Measurements from ENCODE around the gene KCNT1.

DNA sequence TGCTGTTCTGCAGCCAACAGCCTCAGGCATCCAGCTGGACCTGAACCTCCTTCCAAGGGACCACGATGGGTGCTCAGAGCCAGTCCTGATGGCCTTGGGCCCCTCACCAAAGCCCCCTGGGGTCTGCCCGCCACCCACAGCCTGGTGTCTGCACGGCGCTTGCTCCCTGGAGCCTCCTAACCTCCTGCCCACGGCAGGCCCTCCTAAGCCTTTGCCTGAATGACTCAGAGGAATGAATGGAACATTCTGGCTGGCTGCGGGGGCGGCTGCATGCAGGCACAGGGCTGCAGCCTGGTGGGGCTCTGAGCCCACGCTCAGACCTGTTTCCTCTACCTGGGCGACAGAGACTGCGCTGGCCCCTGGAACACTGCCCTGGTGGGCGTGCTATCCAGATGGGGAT lies 9.6 kb upstream of the KCNT1 start:
- TF ChIP-seq POLR2A (IDR thresholded peaks at IDR 0.05), result no peak
- TF ChIP-seq, protein P1, sequence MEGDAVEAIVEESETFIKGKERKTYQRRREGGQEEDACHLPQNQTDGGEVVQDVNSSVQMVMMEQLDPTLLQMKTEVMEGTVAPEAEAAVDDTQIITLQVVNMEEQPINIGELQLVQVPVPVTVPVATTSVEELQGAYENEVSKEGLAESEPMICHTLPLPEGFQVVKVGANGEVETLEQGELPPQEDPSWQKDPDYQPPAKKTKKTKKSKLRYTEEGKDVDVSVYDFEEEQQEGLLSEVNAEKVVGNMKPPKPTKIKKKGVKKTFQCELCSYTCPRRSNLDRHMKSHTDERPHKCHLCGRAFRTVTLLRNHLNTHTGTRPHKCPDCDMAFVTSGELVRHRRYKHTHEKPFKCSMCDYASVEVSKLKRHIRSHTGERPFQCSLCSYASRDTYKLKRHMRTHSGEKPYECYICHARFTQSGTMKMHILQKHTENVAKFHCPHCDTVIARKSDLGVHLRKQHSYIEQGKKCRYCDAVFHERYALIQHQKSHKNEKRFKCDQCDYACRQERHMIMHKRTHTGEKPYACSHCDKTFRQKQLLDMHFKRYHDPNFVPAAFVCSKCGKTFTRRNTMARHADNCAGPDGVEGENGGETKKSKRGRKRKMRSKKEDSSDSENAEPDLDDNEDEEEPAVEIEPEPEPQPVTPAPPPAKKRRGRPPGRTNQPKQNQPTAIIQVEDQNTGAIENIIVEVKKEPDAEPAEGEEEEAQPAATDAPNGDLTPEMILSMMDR (IDR thresholded peaks at IDR 0.05), result no peak
